ENCODE data around the gene TBC1D2B.
A peak's percentile ranks its signal among the peaks of the same experiment; 100 is the strongest.
"Not testable (repeated sequence)": the region's sequence is repeated elsewhere in the genome, so short reads cannot be mapped to it uniquely, and the experiment has no call there.

The TBC1D2B gene

GRCh38 chr15:77971875-77972274, 105.6 kb downstream of the TBC1D2B start:
- not testable (repeated sequence) for DNase-seq

DNA sequence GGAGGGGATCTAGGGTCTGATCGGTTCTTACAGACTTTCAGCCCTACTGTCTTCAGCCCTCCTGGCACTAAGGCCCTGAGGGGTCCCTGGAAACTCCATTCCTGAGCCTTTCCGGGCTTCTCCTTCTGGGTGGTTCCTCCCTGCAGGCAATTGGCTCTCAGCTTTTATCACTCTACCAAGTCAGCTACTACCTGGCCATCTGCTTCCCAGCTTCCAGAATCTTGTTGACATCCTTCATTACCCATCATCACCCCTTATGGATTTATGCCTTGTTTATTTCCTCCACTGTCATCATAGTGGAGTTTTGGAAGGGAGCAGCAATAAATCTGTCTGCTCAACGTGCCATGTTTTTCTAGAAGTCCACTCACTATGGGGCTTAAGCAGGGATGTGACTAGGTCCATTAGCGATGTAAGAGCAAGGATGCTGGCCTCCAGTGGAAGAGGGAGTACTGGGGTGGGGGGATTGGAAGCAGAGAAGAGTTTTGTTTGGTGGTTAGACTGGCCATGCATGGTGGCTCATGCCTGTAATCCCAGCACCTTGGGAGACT, 106.6 kb downstream of the TBC1D2B start:
- not testable (repeated sequence) for DNase-seq

- DNase-seq: no peak
Observed at GRCh38 chr15:77969055-77969454, 108.5 kb downstream of the TBC1D2B start.

- no peak for DNase-seq
Observed at GRCh38 chr15:77967798-77968197, 109.7 kb downstream of the TBC1D2B start.

GRCh38 chr15:77967235-77967615, 110.3 kb downstream of the TBC1D2B start:
- DNase-seq: not testable (repeated sequence)

- DNase-seq: peak; percentile 42
Observed at GRCh38 chr15:77966540-77967234, 110.8 kb downstream of the TBC1D2B start.

- no peak for DNase-seq
Observed at GRCh38 chr15:77964193-77964592, 113.3 kb downstream of the TBC1D2B start.

DNA sequence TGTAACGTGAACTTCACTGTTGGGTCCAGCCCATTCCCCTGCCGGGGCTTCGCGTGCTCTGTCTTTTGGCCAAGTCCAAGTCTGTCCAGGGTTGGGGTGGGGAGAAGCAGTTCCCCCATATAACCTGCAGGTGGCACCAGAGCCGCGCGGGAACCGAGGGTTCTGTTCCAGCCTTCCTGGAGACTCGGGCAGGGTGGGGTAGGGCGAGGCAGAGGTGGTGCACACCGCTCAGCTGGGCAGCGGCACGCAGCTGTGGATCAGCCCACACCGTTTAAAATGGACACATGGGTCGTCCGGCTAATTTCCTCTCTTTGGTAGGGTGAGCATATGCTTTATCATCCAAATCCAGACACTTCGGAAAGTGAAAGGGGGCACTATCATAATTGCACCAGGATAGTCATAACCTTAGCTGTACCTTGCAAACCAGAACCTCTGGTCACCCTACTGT, 118.1 kb downstream of the TBC1D2B start:
- DNase-seq: peak; percentile 64

DNA sequence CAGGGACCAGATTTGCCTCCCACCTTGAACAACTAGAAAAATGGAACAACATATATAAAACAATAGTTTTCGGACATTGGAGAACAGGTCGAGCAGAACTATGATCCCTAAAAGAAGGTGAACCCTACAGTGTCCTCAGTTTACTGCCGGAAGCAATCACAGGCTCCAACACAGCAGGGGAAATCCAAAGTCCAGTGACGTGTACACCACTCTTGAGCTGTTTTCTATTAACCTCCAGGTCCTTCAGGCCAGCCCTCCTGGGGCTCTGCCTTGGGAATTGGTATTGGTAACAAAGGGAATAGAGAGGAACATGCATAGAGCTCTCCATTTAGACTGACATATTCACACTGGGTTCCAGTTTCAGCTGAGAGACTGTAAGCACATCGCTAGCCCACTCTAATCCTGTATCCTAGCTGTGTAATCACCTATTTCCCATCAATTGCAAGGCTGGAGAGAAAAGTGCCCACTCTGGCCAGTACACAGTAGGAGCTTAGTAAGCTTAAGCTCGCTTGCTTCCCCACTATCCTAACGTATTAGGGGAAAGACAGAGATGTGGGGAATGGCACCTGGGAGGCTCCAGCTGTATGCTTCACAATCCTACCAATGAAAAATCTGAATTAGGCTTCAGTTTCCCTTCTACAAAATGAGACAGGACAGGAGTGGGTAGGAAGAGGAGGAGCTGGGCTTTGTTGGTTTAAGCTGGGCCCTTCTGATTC, 118.6 kb downstream of the TBC1D2B start:
- DNase-seq: not testable (repeated sequence)

GRCh38 chr15:77958021-77958420, 119.5 kb downstream of the TBC1D2B start:
- DNase-seq: not testable (repeated sequence)

DNA sequence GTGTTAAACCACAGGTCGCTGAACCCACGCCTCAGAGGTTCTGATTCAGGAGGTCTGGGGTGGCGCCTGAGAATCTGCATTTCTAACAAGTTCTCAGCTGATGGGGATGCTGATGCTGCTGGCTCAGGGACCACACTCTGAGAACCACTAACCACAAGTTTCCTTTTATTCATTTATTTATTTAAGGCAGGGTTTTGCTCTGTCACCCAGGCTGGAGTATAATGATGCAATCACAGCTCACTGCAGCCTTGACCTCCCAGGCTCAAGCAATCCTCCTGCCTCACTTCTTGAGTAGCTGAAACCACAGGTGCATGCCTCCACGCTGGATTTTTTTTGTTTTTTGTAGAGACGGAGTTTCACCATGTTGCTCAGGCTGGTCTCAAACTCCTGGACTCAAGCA, 123.6 kb downstream of the TBC1D2B start:
- not testable (repeated sequence) for DNase-seq

- DNase-seq: not testable (repeated sequence)
Observed at GRCh38 chr15:77952928-77953446, 124.5 kb downstream of the TBC1D2B start.

- DNase-seq: not testable (repeated sequence)
Observed at GRCh38 chr15:77951105-77951786, 126.3 kb downstream of the TBC1D2B start.

- DNase-seq: not testable (repeated sequence)
Observed at GRCh38 chr15:77950470-77950869, 127.0 kb downstream of the TBC1D2B start.

GRCh38 chr15:77945566-77945965, 131.9 kb downstream of the TBC1D2B start:
- DNase-seq: no peak

Measured in T-helper 9 cell (primary cell).